HG03558 (cell line): ENCODE data around the gene PTPRN2.
"Not testable (repeated sequence)": the region's sequence is repeated elsewhere in the genome, so short reads cannot be mapped to it uniquely, and the experiment has no call there.

Experiments
- ATAC-seq: cut with Tn5 transposase; IDR thresholded peaks from one replicate; pipeline ENCODE4 v1.9.1; 2021; ENCODE audit warnings: moderate number of reproducible peaks; ENCODE audit not compliant: unreplicated experiment; ENCODE audit errors: extremely low read depth

PTPRN2 gene

DNA sequence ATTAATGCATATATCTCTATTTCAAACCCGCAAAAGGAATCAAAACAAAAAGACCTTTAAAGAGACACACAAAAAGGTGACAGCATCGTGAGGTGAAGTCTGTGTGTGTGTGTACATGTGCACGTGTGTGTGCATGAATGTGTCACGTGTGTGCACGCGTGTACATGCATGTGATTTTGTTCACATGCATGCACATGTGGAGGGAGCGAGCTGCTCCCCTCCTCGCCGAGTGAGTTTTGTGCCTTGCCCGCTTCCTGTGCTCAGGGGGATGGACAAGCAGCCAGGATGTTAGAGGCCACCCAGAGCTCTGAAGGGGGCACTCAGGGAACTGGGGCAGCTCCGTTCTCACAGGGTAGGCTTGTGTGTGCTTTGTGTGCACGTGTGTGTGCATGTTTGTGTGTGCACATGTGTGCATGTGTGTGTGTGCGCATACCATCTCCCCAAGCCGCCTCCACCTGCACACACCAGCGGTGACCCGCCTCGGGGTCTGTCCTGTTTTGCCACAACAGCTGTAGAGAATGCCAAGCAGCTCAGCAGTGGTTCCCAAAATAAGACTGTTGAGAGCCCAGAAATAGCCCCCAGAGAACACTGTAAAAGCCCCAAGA, 191.2 kb downstream of the PTPRN2 start:
- ATAC-seq: no peak

DNA sequence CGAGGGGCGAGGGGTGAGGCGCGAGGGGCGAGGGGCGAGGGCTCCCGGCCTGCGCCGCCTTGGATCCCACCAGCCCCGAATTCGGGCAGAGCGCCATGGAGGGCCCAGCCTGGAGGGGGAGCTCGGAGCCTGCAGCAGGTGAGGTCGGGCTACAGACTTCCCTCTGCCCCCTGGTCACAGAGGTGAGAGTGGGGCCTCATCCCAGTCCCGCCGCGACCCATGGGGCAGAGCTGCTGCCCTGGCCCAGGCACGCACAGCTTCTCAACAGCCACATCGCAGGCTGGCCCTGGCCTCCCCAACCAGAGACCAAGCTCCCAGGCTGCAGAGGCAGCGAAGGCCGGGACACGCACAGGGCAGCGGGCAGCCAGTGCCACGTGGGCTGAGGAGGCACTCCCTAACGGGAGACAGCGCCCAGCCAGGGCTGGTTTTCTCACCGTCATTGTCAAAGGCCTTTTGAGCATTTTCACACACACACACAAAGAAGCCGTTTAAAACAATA, 191.8 kb downstream of the PTPRN2 start:
- no peak for ATAC-seq

DNA sequence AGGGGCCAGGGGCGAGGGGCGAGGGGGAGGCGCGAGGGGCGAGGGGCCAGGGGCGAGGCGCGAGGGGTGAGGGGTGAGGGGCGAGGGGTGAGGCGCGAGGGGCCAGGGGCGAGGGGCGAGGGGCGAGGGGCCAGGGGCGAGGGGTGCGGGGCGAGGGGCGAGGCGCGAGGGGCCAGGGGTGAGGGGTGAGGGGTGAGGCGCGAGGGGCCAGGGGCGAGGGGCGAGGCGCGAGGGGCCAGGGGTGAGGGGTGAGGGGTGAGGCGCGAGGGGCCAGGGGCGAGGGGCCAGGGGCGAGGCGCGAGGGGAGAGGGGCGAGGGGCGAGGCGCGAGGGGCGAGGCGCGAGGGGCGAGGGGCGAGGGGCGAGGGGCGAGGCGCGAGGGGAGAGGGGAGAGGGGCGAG, 192.3 kb downstream of the PTPRN2 start:
- no peak for ATAC-seq

DNA sequence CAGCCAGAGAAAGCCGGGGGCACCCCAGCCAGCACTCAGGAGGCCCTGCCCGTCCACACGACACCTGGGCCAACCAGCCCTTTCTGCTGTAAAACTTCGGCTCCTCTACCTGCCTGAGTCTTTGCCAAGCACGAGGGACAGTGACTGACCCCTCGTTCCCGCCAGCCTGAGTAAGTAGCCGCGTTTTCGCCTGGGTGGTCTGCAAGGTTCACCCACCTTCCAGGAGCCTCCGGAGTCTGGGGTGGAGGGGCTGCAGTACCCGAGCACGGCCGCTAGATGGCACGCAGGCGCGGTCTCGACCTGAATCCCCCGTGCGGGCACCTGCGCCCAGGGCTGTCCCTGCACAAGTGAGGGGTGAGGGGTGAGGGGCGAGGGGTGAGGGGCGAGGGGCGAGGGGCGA, 192.7 kb downstream of the PTPRN2 start:
- ATAC-seq: no peak

DNA sequence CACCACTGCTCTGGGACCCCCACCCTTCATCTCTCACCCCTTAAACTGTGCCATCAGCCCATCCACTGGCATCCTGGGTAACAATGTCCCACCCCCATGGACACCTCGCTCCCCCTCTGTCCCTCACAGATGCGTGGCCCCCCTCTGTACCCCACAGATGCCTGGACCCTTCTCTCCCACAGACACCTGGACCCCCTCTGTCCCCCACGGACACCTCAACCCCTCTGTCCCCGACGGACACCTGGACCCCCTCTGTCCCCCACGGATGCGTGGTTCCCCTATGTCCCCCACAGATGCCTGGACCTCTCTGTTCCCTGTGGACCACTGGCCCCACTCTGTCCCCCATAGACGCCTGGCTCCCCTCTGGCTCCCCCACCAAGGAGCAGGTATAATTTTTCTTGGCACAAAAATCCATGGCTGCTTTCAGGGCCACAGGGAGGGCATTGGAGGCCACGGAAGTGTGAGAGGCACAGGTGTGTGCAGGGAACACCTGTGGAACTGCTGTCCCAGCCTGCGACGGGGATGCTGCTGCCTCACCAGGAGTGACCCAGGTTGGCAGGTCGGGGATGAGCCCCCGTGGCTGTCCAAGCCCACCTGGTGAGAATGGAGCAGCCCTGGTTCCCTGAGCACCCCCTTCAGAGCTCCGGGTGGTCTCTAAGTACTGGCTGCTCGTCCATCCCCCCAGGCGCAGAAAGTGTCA, 193.5 kb downstream of the PTPRN2 start:
- ATAC-seq: no peak

DNA sequence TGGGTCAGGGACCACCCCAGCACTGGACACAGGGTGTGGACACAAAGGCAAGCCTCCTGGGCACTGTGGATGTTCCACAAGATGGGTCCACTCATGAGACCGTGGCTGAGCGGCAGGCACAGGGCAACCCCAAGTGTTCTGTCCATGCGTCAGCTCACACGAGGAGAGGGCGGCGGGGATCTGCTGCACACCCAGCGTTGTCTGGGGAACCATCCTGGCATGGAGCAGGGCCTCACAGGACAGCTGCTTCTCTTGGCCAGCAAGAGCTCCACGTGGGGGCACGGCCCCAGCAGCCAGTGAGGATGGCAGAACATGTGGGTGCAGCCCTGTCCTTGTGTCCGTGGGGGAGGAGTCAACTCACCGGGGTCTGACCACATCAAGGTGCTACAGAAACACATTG, 195.4 kb downstream of the PTPRN2 start:
- ATAC-seq: no peak

DNA sequence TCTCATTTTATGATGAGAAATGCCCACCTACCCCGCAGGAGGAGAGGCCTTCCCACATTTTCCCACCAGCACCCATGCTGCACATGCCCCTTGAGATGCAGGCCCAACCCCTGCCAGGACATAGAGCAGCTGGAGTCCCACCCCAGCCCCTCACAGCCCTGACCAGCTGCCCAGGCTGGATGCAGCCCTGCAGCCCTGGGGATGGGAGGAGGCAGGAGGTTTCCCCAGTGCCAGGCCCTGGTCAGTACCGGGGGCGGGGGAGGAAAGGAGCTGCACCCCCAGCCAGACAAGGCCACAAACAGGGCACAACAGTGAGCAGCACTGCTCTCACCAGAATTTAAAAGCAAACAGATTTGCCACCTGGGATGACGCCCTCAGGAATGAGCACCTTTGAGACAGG, 196.1 kb downstream of the PTPRN2 start:
- no peak for ATAC-seq

DNA sequence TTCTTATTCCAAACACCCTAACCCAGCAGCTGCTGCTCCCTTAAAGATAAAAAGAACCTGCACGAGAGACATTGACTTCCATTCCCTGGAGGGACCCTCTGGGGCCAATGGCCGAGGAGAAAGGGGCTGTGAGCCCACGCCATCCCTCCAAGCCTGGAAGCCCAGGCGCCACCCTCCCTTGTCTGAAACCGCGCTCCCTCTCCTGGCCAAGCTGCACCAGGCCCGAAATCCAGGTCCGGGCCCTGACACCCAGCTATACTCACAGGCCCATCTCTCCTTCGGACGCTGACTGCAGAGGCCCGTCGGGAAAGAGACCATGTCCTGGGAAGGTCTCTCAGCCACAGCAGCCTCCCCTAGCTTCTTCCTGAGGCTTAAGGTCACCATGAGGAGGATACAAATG, 196.5 kb downstream of the PTPRN2 start:
- ATAC-seq: no peak

DNA sequence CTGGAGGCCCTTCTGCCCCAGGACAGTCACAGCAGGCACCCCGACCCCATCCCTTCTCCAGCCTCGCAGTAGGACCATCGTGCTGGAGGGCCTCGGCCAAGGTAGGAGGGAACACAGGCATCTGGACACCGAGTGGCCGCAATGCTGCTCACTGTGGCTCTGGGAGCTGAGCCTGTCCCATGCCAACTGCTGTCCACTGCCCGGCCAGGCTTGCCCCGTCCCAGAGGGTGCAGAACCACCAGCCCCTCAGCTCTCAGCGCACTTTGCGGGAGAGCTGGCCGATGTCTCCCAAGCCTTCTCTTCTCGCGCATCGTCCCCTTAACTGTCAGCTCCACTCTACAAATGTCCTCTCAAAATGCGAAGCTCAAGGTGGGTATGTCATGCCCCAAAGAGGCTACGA, 197.2 kb downstream of the PTPRN2 start:
- no peak for ATAC-seq

DNA sequence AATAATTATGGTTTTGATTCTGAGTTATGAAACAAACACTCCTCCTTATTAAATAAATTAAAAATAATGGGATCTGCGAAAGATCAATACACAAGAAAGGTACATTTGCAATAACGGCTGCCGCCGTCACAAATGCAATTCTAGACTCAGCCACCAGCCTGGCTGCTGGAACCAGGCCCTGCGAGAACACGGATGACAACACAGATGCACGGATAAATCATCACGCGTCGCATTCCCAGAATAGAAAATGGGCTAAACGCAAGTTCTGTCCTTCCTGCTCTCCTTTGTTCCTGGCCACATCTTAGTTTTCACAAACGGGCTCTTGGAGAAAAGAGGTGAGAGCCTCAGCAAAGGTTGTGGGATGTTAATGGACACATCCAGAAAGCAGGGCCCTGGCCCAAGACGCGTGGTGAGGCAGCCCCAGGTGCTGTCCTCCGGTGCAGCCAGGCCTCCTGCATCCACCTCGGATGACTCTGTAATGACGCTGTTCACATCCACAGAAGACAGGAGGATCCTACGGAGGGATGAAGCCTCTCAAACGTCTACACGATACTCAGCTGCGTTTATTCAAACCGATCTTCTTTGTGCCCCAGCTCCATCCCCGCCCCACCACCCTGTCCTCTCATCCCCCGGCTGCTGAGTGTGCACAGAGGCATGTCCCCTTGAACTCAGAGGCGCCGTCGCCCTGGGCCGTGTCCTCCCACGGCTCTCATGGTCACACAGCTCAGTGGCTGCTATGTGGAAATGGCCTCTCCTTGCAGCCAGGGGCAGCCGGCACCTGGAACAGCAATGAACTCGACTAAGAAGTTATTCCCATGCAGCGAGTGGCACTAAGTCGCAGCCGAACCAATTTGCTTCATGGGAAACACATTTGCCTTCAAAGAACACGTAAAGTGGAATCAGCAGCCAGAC, 197.9 kb downstream of the PTPRN2 start:
- ATAC-seq: no peak

DNA sequence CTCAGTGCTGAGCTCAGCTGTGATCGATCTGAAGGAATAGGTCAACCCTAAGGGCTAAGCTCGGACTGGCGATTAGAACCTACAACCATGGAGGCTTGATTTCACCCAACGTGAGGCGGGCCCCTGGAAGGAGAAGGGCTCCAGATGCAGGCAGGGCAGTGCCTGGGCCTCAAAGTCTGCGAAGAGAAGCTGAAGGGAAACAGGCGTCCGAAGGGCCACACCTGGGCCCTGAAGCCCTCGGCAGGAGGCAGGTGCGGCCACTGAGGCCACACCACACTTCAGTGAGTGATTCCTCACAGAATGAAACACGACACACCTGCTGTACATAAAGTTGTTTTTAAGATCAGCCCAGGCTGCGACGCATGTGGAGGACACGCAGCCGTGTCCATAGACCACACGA, 198.7 kb downstream of the PTPRN2 start:
- no peak for ATAC-seq

DNA sequence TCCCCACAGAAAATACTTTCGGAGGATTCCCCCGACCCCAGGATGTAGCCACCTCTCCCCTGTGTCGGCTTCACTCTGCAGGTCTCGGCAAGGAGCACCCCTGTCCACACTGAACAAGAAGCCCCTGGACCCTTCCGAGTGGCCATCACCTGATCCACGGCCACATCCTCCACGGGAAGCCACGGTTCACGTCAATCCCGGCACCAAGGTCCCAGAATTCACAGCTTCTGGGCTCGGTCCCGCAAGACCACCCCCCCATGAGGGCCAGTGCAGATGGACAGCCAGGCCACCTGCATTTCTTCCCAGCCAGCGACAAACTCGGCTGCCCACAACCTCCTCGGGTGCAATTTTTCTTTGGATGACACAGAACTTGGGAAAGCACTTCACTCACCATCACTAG, 199.6 kb downstream of the PTPRN2 start:
- no peak for ATAC-seq

DNA sequence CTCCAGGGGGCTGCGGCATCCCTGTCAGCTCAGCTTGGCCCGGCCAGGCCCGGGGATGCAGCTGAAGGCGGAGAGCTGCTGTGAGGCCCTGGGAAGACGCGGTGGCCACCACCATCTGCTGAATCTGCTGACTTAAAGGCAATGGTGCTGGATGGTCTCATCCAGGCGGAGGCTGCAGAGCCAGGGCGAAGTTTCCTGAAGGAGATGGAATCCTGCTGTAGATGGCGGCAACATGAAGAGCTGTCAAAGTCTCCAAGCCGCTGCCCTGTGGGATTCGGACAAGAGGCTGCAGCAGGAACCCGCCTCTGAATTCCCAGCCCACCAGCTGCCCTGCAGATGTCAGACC, 200.1 kb downstream of the PTPRN2 start:
- no peak for ATAC-seq

DNA sequence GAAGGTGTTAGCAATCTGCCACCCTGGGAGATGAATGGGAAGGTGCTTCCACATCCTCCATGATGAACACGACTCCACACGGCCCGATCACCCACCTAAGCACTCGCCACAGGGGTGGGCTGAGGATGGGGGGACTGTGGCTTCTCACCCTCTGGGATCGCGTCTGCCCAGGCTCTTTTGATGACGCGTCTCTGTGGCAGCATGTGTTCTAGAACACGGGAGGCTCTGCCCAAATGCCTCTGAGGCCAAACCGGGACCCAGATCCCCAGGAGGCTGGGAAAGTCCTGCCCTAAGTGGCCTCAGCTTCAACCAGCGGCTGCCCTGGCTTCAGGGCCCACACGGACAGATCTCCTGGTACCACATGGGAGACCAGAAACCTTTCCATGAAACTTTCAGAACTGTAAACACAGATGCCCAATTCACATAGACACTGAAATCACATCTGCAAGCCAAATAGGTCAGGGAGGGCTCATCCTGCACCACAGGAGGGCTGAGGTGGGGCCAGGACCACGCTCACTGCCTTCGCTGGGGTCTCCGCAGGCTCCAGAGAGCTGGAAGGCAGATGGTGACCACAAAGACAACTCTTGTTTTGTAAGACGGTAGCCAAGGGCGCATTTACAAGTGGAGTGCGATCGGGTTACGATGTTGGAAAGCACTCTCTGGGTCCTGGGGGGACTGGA, 200.6 kb downstream of the PTPRN2 start:
- no peak for ATAC-seq

DNA sequence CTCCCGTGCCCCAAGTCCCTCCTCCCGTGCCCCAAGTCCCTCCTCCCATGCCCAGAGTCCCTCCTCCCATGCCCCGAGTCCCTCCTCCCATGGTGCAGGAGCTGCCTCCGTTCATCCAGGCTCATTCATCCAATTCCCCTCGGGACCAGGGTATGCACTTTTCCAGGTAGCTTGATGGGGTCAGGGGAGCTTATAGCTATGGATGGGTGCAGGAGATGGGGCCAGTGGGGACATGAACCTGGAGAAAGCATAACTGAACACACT, 201.3 kb downstream of the PTPRN2 start:
- ATAC-seq: no peak

DNA sequence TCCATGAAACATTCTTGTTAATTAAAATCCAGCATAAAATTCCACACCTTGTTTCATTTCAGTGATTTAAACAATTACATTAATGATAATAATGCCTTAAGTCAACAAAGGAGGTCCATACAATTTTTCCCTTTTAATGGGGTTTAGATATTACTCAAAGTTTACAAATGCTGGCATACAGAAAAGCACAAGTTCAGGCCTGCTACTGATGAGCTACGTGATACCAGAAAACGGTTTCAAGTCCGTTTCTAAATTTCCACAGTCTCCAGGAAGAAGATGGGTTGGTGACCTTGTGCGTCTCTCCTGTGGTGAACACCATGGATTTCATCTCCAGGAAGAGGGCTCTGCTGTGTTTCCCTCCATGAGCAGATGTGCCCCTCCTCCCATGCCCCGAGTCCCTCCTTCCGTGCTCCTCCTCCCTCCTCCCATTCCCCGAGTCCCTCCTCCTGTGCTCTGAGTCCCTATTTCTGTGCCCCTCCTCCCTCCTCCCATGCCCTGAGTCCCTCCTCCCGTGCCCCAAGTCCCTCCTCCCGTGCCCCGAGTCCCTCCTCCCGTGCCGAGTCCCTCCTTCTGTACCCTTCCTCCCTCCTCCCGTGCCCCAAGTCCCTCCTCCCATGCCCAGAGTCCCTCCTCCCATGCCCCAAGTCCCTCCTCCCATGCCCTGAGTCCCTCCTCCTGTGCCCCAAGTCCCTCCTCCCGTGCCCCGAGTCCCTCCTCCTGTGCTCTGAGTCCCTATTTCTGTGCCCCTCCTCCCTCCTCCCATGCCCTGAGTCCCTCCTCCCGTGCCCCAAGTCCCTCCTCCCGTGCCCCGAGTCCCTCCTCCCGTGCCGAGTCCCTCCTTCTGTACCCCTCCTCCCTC, 201.9 kb downstream of the PTPRN2 start:
- ATAC-seq: not testable (repeated sequence)

DNA sequence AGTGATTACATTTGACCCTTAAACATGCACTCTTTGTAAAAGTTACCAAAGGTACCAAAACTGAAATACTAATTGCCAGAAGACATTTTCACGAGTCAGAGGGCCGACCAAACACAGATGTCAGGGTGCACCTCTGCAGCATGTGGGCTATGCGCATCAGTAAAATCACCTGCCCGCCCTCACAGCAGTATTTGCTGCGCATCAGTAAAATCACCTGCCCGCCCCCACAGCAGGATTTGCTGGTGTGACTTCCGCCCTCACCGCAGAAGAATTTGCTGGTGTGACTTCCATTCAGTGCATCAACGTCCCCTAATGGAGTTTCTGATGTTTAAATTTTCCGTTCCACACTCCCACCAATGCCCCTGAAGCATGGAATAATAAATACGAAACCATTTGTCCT, 202.9 kb downstream of the PTPRN2 start:
- ATAC-seq: no peak

DNA sequence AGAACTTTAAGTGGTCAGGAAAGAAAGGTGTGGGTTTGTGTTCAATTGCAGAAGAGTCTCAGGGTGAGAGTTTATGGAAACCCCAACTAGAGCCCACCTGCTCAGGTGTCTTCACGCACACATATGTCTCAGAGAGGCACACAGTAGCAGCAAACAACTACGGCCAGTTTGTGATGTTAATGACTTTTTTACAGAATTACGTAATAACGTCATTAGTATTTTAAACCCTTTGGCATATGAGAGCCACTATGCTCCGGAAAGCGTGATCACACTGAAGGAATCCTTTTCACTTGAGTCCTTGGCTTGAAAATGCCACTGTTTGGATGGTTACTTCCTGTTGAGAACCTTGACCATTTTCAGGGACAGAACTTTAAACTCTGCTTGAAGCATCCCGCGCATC, 204.0 kb downstream of the PTPRN2 start:
- no peak for ATAC-seq

DNA sequence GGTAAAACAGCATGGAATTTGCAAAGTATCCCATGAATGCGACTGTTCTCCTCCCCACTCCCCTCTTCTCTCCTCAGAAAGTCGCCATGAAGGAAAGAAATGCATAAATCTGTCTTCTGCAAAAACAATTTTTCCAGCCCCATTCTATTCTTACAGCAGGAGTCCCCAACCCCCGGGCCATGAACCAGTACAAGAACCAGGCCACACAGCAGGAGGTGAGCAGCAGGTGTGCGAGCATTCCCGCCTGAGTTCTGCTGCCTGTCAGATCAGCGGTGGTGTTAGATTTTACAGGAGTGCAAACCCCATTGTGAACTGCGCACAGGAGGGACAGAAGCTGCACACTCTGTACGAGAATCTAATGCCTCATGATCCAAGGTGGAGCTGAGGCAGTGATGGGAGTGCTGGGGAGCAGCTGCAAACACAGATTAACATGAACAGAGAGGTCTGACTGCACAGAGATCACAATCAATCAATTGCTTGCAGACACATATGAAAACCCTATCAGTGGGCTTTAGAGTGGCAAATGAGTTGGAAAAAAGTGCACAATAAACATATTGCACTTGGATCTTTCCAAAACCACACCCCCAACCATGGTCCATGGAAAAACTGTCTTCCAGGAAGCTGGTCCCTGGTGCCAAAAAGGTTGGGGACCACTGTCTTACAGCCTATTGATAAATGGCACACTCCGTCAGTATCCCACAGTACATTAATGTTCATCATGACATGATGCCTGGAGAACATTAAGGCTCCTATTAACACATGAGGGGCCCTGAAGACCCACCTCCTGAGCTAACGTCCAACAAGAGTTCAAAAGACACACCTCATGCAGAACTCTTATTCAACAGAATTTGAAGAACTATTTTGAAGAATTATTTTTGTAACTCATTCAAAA, 205.0 kb downstream of the PTPRN2 start:
- ATAC-seq: no peak
